CD4-positive, alpha-beta T cell treated with Interleukin-17A for 1 hour (primary cell): ENCODE measurements around the gene IGDCC3.
A peak's percentile ranks its signal among the peaks of the same experiment; 100 is the strongest.

Experiments
- DNase-seq: peaks from one replicate; pipeline ENCODE4 v3.0.0-alpha.2; 2020

The IGDCC3 gene

DNA sequence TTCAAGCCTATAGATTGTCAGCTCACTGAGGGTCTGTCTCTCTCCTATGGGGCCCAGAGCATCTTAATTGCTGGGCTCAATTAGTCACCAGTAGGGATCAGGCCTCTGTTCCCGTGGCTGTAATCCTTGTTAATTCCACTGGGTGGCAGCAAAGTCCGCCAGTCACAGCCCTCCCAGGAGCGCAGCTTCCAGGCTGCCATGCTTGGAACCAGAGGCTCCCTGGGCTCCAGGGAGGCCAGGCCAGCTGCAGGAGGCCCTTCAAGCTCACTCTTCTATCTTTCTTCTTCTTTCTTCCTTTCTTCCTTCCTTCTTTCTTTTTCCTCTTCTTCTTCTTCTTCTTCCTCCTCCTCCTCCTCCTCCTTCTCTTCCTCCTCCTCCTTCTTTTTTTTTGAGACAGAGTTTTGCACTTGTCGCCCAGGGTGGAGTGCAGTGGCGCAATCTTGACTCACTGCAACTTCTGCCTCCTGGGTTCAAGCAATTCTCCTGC is 58.9 kb downstream of the IGDCC3 start:
- DNase-seq, result peak; percentile 86

DNA sequence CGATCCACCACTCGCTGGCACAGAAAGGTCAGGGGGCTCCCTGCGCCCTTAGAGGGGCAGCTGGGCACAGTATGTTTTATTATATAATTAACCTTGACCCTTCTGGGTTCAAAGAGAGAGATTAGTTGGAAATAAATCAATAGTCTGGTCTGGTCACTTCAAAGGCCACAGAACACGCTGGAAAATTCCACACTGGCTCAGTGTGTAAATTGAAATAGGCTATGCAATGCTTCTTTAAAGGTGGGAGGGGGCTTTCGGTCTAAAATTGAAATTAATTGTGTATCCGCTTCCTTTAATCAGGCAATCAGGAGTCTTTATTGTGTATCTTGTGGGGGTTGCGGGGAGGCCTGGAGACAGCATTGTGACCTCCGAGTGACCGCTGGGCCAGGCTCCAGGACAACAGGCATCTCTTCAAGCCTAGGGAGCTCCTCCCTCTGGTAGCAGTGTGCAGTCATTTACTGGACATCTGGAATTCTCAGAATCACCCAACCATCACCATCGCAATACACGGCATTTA is 65.3 kb downstream of the IGDCC3 start:
- DNase-seq, result no peak

DNA sequence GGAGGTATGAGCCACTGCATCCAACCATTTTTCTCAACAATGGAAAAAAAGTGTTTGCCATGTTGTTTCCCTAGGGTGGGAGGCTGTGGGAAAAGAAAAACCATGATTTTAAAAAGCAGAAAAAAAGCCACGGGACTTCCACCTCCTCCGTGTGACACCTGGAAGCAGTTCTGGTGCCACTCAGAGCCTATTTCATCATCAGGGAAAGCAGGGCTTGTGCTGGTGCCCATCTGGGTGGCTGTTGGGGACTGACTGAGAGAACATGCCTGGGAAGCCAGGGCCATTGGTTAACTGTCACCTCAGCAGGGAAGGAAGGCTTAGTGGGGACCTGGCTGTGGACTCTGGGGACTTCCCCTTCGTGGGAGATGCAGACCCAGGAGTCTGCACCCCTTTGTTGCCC is 66.0 kb downstream of the IGDCC3 start:
- DNase-seq, result no peak

DNA sequence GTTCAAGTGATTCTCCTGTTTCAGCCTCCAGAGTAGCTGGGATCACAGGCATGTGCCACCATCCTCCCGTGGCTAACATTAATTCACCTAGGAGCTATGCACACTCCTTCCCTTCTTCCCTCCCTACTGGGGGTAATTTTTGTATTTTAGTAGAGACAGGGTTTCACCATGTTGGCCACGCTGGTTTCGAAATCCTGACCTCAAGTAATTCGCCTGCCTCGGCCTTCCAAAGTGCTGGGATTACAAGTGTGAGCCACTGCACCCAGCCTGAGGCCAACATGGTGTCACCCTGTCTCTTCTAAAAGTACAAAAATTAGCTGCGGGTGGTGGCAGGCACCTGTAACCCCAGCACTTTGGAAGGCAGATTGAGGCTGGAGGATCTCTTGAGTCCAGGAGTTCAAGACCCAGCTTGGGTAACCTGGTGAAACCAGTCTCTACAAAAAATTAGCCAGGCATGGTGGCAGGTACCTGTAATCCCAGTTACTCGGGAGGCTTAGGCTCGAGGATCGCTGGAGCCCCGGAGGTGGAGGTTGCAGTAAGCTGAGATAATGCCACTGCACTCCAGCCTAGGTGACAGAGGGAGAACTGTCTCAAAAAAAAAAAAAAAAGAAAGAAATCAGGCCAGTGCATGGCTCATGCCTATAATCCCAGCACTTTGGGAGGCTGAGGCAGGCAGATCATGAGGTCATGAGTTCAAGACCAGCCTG is 67.2 kb downstream of the IGDCC3 start:
- no peak for DNase-seq

DNA sequence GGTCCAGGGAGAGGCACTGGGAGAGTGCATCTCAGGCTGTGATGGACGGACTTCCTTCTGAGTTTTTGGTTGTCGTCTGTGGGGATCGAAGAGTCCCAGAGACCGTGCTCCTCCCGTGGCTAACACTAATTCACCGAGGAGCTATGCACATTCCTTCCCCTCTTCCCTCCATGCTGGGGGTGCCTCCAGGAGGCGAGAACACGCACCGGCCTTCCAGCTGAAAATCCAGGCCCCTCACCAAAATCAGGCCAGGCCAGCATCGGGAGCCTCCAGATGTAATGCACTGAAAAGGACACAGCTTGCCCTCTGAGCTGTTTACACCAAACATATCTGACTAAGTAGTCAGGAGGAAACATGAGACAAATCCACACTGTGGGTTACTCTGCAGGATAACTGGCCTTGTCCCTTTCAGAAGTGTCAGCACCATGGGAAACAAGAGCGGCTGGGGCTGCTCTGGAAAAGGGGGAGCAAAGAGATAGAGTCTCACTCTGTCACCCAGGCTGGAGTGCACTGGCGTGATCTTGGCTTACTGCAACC is 67.9 kb downstream of the IGDCC3 start:
- DNase-seq, result no peak

DNA sequence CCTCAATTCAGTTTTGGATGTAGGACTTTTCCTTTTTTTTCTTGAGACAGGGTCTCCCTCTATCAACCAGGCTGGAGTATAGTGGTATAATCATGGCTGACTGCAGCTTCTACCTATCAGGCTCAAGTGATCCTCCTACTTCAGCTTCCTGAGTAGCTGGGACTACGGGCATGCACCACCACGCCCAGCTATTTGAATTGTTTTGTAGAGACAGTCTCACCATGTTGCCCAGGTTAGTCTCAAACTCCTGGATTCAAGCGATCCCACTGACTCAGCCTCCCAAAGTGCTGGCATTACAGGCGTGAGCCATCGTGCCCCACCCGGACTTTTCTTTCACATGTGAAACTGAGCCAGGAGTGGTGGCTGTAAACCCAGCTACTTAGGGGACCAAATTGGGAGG is 69.8 kb downstream of the IGDCC3 start:
- no peak for DNase-seq

DNA sequence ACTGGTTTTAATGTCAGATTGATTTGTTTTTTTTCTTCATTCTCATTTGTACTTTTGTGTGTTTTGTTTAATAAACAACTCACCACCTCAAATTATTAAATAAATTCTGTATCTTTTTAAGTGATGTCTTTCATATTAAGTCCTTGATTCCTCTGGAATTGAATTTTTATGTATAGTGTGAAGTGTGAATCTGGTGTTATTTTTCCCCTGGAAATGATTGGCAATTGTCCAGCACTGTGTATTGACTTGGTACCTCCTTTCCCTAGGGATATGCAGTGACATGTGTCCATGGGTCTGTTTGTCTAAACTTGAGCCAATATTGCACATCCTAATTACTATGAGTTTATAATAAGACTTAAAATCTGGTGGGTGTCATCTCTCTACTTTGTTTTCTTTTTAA is 71.3 kb downstream of the IGDCC3 start:
- no peak for DNase-seq

DNA sequence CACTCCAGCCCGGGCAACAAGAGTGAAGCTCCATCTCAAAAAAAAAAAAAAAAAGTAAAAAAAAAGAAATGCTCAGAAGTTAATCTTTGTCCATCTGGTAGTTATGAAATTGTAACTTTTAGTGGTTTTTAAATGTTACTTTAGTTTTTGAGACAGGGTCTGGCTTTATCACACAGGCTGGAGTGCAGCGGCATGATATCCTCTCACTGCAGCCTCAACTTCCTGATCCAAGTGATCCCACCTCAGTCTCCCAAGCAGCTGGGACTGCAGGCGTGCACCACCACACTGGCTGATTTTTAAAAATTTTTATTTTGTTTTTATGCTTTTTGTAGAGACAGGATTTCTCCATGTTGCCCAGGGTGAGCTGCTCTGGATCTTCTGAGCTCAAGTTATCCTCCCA is 72.0 kb downstream of the IGDCC3 start:
- no peak for DNase-seq

DNA sequence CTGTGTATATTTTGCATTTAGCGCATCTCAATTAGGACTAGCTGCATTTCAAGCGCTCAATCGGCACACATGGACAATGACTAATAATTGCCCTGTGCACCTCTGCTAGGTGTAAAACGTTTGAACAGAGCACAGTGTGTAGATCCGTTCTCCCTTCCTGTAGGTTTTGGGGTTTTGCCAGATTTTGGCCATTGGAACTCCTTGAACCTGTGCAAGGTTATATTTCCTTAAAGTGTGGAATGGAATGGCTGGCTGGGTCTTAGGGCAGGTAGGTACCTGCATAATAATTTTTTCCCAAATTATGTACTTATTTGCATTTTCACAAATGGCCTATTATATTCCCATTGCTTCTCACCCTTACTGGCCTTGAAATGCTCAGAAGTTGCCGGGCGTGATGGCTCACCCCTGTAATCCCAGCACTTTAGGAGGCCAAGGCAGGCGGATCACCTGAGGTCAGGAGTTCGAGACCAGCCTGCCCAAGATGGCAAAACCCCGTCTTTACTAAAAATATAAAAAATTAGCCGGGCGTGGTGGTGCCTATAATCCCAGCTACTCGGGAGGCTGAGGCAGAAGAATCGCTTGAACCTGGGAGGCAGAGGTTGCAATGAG is 72.5 kb downstream of the IGDCC3 start:
- no peak for DNase-seq

DNA sequence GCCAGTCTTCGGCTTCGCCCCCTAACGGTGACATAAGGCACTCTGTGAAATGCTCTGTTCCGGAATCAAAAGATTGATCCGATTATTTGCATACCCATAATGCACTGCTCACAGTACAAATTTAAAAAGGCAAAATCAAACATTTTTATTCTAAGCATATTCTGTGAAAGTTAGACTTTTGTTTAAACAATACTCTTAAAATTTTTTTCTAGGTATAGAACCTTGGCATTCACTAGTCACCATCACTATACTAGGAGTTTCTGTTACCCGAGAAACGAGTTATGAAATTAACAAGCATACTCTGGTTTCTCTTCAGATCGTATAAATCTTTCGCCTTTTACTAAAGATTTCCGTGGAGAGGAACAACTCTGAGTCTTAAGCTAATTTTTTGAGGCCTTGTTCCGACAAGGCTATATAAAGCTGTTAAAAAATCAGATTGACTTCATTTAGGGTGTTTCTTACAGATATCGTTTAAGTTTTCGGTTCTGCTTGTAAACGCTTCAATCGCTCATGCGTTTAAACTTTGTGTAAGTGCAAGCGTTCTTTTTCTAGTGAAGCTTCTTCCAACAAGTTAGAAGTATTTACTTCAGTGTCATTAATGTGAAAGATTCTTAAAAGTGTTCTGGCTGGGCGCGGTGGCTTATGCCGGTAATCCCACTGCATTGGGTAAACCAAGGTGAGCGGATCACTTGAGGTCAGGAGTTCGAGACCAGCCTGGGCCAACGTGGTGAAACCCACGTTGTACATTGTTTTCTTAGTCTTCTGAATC is 73.2 kb downstream of the IGDCC3 start, which contains the start of gene RNU5B-1:
Gene RNU5B-1, plus strand, starts transcription at position 297 of the 769 bp plus-strand sequence.
- DNase-seq, result peak; percentile 92

DNA sequence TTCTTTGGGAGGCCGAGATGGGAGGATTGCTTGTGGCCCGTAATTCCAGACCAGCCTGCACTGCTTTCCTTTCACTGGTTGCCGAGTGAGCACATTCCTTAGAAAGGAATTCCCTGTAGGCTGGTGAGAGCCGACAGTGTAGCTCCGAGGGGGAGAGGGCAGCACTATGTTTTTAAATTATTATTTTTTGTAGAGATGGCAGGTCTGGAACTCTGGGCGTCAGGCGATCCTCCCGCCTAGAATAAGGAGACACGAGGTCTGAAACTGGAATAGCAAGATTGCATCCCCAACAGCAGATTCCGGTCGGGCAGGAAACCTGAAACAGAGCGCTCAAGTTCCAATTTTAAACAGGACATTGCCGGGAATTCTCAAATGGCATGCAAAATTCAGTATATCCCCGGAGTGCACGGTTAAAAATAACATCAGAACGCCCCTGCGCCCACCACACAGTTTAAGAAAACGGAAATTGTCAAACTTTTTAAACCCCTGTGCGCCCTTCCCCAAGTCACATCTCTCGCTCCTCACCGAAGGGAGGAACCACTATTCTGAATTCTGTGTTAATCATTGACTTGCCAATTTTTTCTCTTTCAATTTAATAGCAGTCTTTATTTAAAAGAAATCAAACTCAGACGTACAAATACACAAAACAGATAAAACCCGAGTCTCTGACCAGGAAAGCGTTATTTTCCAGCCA is 74.0 kb downstream of the IGDCC3 start:
- DNase-seq, result no peak

DNA sequence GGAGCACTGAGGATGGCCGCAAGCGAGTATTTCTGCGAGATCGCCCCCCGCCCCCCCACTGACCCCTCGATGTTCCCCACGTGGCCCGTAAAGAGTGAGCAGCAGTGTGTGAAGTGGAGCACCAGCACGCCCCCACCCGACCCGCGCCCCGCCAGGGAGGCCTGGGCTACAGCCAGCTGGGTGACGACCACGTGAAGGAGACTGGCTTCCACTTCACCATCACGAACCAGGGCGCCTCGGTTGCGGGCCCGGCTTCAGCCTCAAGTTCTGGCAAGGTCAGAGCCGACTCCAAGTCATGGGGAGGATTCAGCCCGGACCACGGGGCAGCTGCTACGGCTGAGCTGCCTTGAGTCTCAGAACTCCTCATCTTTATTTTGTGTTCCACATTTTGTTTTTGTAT is 75.7 kb downstream of the IGDCC3 start:
- DNase-seq, result no peak

DNA sequence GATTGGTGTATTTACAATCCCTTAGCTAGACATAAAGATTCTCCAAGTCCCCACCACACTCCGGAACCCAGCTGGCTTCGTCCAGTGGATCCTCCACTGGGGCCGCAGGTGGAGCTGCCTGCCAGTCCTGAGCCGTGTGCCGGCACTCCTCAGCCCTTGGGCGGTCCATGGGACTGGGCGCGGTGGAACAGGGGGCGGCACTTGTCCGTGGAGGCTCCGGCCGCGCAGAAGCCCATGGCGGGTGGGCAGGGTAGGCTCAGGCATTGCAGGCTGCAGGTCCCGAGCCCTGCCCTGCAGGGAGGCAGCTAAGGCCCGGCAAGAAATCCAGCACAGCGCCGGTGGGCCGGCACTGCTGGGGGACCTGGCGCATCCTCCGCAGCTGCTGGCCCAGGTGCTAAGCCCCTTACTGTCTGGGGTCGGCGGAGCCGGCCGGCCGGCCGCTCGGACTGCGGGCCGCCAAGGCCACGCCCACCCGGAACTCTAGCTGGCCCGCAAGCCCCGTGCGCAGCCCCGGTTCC is 76.8 kb downstream of the IGDCC3 start:
- DNase-seq, result no peak

DNA sequence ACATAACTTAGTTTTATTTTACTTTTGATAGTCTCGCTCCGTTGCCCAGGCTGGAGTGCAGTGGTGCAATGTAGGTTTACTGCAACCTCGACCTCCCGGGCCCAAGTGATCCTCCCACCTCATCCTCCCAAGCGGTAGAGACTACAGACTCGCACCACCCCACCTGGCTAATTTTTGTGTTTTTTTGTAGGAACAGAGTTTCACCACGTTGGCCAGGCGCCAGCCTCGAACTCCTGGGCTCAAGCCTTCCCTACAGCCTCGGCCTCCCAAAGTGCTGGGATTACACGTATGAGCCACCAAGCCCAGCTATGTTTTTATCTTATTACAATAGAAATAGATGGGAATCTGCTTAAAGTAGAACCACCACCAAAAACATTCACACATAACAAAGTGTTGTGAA is 79.1 kb downstream of the IGDCC3 start:
- DNase-seq, result no peak

DNA sequence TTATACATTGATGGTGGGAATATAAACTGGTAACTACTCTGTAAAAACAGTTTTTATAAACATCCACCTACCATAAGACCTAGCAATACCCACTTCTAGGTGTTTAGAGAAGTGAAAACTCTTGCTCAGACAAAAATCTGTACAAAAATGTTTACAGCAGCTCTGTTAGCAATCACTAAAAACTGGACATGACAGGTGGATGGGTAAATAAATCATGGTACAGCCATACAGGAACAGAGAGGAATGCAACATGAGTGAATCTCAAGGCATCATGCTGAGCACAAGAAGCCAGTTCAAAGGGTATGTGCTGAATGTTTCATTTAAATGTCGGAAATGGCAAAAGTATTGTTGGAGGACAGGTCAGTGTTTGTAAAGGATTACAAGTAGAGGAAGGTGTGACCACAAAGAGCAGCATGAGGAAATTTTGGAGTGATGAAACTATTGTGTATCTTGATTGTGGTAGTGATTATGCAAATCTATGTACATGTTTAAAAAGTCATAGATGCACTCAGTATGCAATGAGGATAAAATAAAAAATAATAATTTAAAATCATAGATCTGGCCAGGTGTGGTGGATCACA is 84.8 kb downstream of the IGDCC3 start:
- DNase-seq, result no peak

DNA sequence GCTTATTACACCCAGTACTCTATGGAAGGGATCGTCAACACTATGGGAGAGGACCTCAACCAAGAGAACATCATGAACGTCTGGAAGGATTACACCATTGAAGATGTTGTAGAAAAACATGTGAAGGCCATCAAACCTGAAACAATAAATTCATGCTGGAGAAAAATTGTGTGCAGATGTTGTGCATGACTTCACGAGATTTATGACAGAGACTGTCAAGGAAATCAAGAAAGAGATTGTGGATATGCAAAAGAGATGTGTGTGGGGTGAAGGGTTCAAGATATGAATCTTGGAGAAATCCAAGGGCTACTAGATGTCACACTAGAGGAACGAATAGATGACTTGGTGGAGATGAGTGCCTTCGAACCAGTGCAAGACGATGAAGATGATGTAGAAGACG is 87.6 kb downstream of the IGDCC3 start:
- DNase-seq, result no peak

DNA sequence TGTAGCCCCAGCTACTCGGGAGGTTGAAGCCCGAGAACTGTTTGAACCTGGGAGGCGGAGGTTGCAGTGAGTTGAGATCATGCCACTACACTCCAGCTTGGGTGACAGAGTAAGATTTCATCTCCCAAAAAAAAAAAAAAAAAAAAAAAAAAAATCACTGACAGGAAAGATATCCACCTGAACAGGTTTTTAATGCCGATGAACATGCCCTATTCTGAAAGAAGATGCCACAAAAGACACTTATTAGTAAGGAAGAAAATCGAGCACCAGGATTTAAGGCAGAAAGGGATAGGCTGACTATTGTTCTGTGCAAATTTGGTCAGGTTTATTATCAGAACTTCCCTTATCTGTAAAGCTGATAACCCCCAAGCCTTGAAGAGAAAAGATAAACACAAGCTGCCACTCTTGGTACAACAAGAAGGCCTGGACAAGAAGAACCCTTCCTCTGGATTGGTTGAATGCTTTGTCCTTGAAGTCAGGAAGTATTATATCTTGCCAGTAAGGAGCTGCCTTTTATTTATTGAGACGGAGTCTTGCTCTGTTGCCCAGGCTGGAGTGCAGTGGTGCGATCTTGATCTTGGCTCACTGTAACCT is 88.4 kb downstream of the IGDCC3 start:
- DNase-seq, result no peak

DNA sequence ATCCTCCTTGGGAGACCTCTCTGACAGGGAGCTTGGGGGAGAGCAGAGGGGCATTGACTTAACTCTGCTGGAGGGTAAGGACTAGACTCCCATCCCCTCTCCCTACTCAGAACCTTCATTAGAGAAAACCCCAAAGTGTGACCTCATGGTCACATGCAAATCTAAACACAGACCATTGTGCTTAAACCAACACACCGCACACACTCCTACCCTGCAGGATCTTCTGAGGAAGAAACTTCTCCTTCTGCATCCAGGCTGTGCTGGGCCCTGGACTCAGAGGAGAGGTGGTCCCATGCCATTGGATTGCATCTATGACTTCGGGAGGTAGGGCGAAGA is 90.3 kb downstream of the IGDCC3 start:
- no peak for DNase-seq

DNA sequence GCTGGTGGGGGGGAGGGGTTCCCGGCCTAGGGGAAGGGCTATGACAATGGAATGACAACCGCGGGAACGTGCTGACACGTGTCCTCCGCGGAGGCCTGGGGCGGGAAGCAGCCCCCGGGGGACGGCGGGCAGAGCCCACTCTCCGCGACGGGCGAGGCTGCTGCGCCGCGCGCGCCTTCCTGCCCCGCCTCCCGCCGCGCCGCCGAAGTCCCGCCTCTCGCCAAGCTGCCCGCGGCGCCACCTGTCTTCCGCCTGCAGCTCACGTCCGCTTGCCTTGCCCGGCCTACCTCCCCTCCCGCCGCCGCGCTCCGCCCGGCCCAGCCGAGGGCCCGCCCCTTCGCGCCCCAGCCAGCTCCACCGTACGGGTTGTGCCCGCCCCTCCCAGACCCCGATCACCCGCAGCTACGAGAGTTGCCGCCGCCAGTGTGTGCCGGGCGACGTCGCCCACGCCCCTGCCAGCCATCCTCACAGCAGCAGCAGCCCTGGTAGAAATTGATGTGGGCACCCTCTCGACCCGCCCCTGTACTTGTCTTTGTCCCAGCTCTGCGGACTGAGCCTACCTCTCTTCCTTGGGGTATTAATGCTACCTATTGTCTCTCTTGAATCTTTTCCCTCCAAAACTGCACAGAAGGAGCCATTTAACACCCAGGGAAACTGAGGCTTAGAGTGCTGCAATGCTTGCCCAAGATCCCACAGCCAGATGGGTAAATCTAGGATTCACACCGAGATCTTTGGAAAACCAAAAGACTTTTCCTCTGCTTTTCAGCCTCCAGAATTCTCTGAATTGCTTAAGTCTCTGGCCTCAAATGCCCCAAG is 90.9 kb downstream of the IGDCC3 start, which contains the start of gene PARP16:
Gene PARP16, minus strand, starts transcription at position 180 of the 816 bp plus-strand sequence. CDS start 457 bp downstream, outside the sequence.
- DNase-seq, result peak; percentile 95

DNA sequence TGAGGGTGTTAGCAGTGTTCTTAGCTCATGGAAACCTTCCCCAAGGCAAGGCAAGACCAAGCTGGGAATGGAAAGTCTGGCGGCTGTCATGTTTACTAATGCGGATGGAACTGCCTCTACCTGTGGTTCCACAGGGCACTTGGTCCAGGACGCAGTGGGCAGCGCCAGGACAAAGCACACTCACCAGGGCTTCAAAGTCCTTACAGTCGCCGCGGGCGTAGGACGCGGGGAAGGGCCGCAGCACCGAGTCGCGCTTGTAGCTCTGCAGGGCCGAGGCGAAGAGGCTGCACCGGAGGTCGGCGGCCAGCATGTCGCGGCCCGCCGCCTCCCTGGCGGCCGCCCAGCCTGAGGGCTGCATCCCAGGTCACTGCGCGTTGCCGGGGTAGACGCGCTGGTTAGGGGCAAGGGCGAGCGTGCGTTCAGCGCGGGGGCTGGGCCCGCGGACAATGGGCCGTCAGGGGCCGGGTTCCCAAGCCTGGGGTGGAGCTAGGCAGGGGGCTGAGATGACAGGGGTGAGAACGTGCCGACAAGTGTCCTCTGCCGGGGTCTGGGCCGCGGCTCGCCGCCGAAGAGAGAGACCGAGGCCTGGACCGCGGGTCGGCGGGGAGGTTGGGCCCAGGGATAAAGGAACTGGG is 91.6 kb downstream of the IGDCC3 start:
- DNase-seq, result no peak
